ENCODE results near the gene TF. TPM values are rescaled to one million over a fixed set of nuclear protein-coding genes. Genes with fewer than 3 reads are reported as not detected.

The TF gene
- total and polyA plus RNA-seq, 10 of the 15 experiments (the other 5 are each of a cell fraction or from before 2014, with no cell fraction given) = under 0.01 to 8.9 (median 0.05) TPM; not detected in 1

GRCh38 chr3:133788024-133788423 is 41.8 kb downstream of the TF start (continued):
- TF ChIP-seq TARDBP (IDR thresholded peaks at IDR 0.05; ENCODE audit: borderline replicate concordance) (no peak), SMAD1 (IDR thresholded peaks at IDR 0.05; ENCODE audit: low read depth, partially characterized antibody) (no peak), CUX1 (IDR thresholded peaks at IDR 0.05; ENCODE audit: insufficient replicate concordance, low read depth, low read length) (no peak), E2F4 (IDR thresholded peaks at IDR 0.05; ENCODE audit: low read depth, low read length) (no peak), CBX3 (IDR thresholded peaks at IDR 0.05; ENCODE audit: borderline replicate concordance, low read depth) (no peak), SMAD5 (IDR thresholded peaks at IDR 0.05; ENCODE audit: low read depth) (no peak)

Measured in GM12878 (cell line).